Stimulated activated CD8-positive, alpha-beta memory T cell treated with anti-CD3 and anti-CD28 coated beads, Interleukin-15, amount 100 ng/mL, for 4 hours (primary cell): ENCODE data around the gene NUP210L.

Experiments
- DNase-seq, 2 donors: peaks; one replicate each; pipeline ENCODE4 v3.0.0-alpha.2; 2020; ENCODE audit warnings: low read depth in 2 of 2

The NUP210L gene

GRCh38 chr1:154154534-154155191, at the start of gene NUP210L:
Gene NUP210L, minus strand, starts transcription at chr1:154155073.
- no peak for DNase-seq

DNA sequence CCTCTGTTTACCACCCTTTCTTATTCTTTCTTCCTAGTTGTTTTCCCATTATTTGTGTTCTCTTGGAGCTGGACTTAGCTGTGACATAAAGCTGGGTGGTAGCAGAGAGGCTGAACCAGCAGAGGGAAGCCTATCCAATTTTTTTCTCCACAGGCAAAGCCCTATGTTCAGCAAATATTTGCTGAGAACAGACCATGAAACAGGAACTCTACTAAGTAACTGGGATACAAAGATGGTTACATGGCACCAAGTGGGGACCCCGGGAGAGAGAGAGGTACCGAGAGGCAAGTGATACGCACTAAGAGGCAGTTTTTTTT, 44.6 kb upstream of the NUP210L start:
- DNase-seq, result no peak

DNA sequence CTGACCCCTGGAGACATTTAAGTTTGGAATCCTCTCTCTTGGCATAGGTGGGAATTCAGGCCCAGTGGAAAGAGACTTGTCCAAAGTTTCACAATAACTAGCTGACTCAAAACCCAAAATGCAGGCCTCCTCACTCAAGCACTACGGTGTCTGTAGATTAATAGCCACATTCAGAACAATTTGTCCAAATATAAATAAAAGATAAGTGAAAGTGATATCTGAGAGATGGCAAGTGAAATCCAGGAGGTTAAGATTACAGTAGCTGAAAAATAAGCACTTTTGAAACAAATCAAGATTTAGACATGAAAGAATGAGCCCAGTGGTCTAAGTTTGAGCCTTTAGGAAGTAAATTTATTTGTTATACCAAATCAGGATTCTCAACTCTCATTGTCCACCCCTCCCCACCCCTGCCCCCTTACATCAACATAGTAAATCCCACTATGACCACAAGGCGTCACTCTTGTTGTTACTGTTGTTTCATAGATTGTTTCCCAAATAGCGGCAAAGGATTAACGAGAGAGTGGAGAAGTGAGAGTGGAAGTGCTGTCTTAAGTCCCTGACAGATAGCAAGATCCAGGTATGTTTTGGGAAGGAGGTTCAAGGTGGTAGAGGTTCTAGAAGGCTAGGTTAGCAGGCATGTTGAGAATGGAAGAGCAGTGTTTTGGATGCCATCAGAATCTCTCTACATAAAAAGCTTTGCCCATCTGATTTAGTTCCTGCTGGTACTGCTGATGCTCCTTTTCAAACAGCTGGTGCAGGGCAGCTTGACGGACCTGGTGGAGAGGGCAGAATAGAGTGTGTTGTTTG, 44.1 kb upstream of the NUP210L start:
- DNase-seq, result no peak

GRCh38 chr1:154193821-154194220, 38.9 kb upstream of the NUP210L start:
- DNase-seq, result no peak

GRCh38 chr1:154192476-154192875, 37.6 kb upstream of the NUP210L start:
- DNase-seq, result no peak

DNA sequence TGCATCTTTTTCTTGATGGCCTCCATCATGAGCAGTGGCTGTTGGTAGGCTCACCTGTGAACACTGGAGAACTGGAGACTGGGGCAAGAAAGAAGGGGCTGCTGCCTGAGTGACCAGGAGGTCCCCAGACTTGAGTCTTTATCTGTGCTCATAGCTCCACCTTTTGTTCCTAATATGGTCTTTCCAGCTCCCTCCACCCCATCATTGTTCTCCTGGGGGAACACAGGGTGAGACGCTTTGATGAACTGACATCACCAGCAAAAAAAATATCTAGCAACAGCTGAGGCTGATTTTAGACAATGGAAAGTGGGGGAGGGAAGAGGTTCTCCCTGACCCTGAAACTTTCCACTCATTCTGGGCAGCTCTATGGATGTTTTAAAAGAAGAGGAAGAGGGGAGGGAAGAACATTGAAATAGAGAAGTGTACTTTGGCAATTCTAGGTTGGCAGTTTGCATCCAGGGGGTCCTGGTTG, 37.2 kb upstream of the NUP210L start, which contains the start of gene TPM3:
Gene TPM3 (minus strand): TSS at position 111 of the 472 bp plus-strand sequence. CDS start 82 bp downstream, at position 29.
- no peak for DNase-seq

- no peak for DNase-seq
These were observed 35.7 kb upstream of the NUP210L start for GRCh38 chr1:154190550-154190949.

DNA sequence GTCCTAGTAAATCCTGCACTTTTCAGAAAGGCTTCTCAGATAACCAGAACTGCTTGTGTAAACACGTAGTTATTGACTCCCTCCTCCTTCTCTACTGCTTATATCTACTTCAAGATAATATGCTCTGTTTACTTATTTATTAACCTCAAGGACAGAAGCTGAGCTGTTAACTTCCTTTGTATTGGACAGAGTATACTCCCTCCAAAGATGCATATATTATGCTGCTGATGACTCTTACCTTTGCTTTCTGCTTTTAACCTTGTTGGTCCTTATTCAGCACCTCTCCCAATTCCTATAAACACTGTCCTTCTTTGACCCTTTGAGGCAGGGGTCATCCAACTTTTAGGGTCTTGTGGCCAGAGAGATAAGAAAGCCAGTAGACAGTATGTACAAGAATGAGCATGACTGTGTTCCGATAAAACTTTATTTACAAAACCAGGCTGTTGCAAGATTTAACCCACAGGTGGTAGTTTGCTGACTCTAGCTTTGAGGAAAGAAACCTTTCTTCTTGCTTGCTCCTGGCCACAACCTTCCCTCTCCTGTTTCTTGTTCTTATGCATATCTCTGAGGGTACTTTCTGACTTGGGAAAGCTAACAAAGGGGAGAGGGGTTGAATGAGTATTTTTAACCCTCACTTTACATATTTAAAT, 32.1 kb upstream of the NUP210L start:
- no peak for DNase-seq

GRCh38 chr1:154186177-154186576, 31.3 kb upstream of the NUP210L start:
- peak; percentile 20 to 48 for DNase-seq

- DNase-seq, result peak; percentile 88
These were observed 28.4 kb upstream of the NUP210L start for GRCh38 chr1:154183046-154183915.

DNA sequence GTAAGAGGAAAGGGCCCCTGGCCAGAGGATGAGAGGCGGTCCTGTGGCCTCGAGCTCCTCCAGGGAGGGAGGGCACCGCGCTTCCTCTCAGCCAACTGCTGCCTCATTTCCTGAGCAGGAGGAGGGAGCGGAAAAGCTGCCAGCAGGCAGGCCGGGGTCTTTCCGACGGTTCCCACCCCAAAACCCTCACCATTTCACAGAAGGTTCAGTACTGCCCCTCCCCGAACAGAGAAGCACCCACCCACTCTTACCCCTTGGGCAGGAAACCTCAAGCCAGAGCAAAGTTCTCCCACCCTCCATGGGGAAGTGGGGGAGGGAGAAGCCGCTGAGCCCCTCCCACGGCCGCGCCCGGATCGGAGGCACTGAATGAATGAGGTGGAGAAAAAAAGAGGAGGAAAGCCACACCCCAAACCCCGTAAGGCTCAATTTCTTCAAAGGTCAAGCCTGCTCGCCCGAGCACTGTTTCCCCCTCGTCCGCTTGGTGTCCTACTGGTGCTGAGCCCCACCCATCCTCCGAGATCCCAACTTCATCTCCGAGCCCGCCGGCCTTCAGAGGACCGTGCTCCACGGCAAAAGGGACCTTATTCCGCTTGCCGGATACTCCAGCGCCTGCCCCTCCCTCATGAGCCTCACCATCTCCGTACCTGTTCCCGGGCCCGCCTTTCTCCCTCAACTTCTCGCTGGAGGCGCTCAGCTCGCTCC, 27.6 kb upstream of the NUP210L start:
- peak; percentile 49 to 58 for DNase-seq

DNA sequence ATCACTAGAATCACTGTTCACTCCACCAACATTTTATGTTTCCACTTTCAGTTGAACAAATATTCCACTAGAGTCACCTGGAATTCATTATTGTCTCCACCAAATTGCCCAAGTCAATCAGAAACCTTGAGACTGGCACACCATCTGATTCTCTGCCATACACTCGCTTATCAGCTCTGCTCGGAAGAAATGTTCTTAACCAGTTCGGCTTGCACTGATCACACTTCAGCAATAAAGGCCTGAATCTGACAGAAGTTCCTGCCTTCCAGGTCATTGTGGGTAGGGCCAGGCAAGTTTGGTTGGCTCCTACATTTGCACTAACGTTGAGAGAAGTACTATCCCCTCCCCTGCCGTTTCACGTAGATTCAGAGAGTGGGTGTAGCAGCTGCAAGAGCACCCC, 27.1 kb upstream of the NUP210L start:
- no peak for DNase-seq

GRCh38 chr1:154179946-154180687, 25.2 kb upstream of the NUP210L start:
- DNase-seq, result no peak

DNA sequence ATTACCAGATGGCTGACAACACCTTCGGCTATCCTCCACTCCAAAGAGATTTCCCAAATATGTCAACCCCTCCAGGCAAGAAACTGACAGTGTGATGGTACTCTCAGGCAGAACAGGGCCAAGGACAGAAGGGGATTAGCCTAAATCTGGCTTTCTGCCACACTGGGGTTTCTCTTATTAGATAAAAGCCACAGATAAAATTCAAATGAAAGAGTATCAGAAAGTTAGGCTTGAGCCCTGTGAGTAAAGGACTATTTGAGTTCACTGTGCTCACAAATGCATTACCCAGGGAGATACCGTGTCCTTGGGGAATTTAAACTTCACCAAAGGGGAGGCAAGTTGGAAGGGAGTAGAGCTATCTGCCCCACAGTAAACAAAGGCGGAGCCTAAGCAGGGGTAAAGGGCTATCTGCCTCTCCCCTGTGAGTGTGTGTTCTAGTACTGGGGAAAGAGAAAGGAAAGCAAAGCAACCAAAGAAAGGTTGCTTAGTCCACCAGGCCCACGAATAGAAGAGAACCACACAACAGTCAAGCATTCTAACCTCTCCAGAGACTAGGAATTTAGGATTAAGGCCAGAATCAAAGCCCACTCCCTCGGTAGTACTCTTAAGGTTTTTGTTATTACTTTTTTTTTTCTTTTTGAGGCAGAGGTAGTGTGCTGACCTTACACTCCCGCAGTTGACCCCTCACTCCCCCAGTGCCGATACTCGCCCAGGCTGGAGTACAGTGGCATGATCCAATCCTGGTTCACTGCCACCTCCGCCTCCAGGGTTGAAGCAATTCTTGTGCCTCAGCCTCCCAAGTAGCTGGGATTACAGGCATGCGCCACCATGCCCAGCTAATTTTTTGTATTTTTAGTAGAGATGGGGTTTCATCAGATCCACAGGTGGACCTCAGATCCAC, 24.3 kb upstream of the NUP210L start:
- no peak for DNase-seq

- DNase-seq, result no peak
These were observed 23.1 kb upstream of the NUP210L start for GRCh38 chr1:154178013-154178412.

- no peak for DNase-seq
These were observed 21.5 kb upstream of the NUP210L start for GRCh38 chr1:154176337-154176736.

GRCh38 chr1:154174654-154175053, 19.8 kb upstream of the NUP210L start:
- DNase-seq, result no peak

- no peak for DNase-seq
These were observed 17.0 kb upstream of the NUP210L start for GRCh38 chr1:154171880-154172279.

DNA sequence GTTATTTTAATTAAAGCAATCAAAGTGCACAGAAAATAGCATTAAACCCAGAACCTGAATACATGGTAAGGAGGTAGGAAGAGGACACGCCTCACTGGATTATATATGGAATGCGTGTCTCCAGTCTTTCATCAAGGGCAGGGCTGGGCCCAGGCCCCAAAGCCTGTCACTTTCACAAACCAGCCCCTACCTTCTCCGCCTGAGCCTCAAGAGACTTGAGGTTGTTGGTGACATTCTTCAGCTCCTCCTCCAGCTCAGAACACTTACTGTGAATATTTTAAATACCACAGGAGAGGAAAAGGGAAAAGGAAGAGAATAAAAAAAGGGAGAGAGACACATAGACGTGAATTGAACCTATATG, 16.3 kb upstream of the NUP210L start:
- no peak for DNase-seq
